Measurements from ENCODE around the gene MEF2D. TPM values are rescaled to one million over a fixed set of nuclear protein-coding genes. Genes with fewer than 3 reads are reported as not detected.

MEF2D gene
- total RNA-seq, 4 donors from 2014 or later, result 8.4 to 101 (median 35.1) TPM

GRCh38 chr1:156428746-156429288, 71.8 kb downstream of the MEF2D start:
- Histone ChIP-seq H3K36me3 (no peaks in the 10 kb centered on the region), H3K4me3 (no peak overlapping the region), H3K27me3 (peaks cover 4 to 35% of the 10 kb centered on the region in 2 donors), H3K27ac (no peak overlapping the region), H3K4me1 (no peaks in the 10 kb centered on the region), H3K9me3 (no peaks in the 10 kb centered on the region)
- no peak for DNase-seq
- TF ChIP-seq POLR2A (IDR thresholded peaks at IDR 0.05) (no peak), CTCF (IDR thresholded peaks at IDR 0.05) (no peak)
- intact Hi-C loops (cut with DNase I; ENCODE audit: low total_unique reads), result no loop called here

DNA sequence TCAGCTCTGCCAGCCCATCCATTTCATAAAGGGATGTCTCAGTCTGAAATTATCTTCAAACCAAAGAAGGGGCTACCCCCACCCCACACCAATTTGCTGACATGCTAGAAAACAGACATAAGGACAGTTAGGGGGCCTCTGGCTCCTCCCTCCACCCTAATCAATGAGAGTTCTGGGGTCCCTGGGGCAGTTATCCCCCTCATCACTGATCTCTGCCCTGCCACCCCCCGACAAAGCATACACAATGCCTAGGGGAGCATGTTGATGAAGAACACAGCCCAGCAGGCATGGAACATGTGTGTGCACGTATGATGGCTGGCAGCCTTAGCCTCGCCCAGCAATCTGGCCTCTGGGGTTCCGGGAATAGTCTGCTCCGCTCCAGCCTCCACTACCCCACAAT, 72.6 kb downstream of the MEF2D start:
- H3K27me3 ChIP-seq, result peaks cover 4 to 27% of the 10 kb centered on the region in 2 donors
- TF ChIP-seq POLR2A (IDR thresholded peaks at IDR 0.05), result no peak
- TF ChIP-seq CTCF (IDR thresholded peaks at IDR 0.05), result no peak
- no peak overlapping the region for H3K4me3 ChIP-seq
- H3K4me1 ChIP-seq, result no peaks in the 10 kb centered on the region
- intact Hi-C loops (cut with DNase I; ENCODE audit: low total_unique reads), result no loop called here
- DNase-seq, result no peak
- no peaks in the 10 kb centered on the region for H3K36me3 ChIP-seq
- no peaks in the 10 kb centered on the region for H3K9me3 ChIP-seq
- H3K27ac ChIP-seq, result no peak overlapping the region

DNA sequence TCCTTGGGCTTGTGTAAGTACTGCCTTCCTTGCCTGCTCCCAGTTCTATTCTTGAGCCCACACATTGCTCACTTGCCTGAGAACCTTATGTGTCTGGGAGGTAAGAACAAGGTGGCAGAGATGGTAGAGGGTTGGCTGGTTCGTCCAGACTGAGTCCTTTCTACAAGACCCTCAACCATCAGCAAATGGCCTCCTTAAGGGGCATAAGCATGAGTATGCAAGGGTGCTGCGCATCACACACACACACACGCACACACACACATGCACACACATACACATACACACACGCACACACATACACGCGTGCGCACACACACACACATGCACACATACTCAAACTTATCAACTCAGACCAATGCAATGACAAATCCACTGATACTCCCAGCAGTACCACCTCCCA, 74.6 kb downstream of the MEF2D start:
- Histone ChIP-seq H3K27ac (no peak overlapping the region), H3K36me3 (no peaks in the 10 kb centered on the region), H3K27me3 (peaks cover 8 to 16% of the 10 kb centered on the region in 2 donors), H3K4me1 (peaks cover 0 to 10% of the 10 kb centered on the region in 2 donors), H3K9me3 (no peaks in the 10 kb centered on the region), H3K4me3 (no peak overlapping the region)
- TF ChIP-seq CTCF (IDR thresholded peaks at IDR 0.05) (no peak), POLR2A (IDR thresholded peaks at IDR 0.05) (no peak)
- DNase-seq, result no peak
- intact Hi-C loops (cut with DNase I; ENCODE audit: low total_unique reads), result no loop called here

DNA sequence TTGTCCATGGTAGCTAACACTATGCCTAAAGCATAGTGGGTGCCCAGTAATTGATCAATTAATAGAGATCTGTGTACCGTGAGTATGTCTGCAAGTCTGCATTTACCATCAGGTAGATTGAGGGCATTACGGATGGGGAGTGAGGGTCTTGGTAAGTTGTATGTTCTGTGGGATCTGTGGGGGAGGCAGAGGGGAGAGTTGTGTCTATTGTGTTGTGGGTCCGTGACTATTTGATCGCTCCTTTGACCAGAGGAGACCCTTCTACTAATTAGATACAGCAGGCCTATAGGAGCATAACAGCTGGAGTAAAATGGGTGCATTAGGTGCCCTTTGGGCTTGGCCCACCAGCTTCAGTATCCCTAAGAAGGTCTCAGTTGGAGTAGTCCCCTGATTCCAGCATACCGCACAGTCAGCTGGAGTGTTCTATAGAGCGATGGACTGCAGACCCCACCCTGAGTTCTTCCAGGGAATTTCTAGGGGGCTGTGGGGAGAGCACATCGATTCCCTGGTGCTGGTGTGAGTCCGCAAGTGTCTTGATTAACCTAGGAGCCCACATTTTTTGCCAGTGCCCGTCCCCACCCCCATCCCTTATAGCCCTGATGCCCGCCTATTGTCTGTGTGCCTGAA, 75.7 kb downstream of the MEF2D start:
- Histone ChIP-seq H3K27me3 (peaks cover 17% of the 10 kb centered on the region in 2 donors), H3K27ac (no peak overlapping the region), H3K36me3 (no peaks in the 10 kb centered on the region), H3K4me3 (no peak overlapping the region), H3K4me1 (peaks cover 0 to 20% of the 10 kb centered on the region in 2 donors), H3K9me3 (no peaks in the 10 kb centered on the region)
- DNase-seq, result no peak
- intact Hi-C loops (cut with DNase I; ENCODE audit: low total_unique reads), result no loop called here
- no peak for TF ChIP-seq POLR2A (IDR thresholded peaks at IDR 0.05)
- no peak for TF ChIP-seq CTCF (IDR thresholded peaks at IDR 0.05)

DNA sequence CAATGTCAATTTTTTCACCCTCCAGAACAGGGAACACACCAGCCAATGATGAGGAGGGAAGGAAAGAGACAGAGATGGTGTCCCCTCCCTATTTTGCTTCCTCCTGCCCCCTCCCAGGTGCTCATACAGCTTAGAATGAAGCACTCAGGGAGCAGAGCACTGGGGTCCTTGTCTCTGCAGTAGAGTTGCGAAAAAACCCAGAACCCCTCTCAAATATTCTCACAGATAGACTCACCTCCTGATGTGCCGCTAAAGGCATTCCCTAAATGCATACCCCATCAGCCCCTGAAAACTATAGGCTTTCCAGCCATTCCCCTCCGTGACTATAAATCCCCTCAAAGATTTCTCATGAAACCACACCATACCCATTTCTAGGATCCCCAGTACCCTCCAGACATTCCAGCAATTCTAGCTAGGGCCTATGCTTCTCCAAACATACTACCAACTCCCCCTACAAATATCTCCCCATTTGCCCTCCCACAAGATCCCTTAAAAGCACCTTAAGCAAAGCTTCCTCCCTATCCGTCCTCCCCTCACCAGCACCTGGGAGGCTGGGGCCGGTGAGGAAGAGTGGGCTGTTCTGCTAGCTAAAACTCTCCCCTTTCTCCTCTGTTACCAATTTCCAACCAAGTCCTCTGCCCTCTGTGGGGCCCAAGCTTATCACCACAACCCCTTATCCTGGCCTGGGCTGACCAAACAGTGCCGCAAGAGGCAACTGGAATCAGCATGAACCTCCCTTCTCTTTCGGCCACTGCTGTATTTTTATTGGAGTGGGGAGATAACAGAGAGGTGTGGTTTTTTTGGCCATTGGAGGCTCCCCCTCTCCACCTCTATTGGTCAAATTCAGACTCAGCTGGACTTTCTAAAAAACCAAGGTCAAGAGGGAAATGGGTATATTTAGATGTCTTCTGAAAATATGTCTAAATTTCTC, 76.9 kb downstream of the MEF2D start:
- Histone ChIP-seq H3K9me3 (no peaks in the 10 kb centered on the region), H3K27me3 (peaks cover 22 to 28% of the 10 kb centered on the region in 2 donors), H3K27ac (no peak overlapping the region), H3K36me3 (no peaks in the 10 kb centered on the region), H3K4me3 (no peak overlapping the region), H3K4me1 (peaks cover 0 to 23% of the 10 kb centered on the region in 2 donors)
- intact Hi-C loops (cut with DNase I; ENCODE audit: low total_unique reads), result no loop called here
- no peak for DNase-seq
- no peak for TF ChIP-seq CTCF (IDR thresholded peaks at IDR 0.05)
- no peak for TF ChIP-seq POLR2A (IDR thresholded peaks at IDR 0.05)

Data from uterus (tissue), 4 donors.